Measurements from ENCODE around the gene DCUN1D2. TPM values are rescaled to one million over a fixed set of nuclear protein-coding genes. Genes with fewer than 3 reads are reported as not detected.

The DCUN1D2 gene
- total RNA-seq, 1 experiment from 2014 or later = 11.6 TPM

- Histone ChIP-seq H4K20me1 (ENCODE audit: low read length) (no peaks in the 10 kb centered on the region), H3K36me3 (ENCODE audit: low read depth, low read length) (no peaks in the 10 kb centered on the region), H3K9me3 (ENCODE audit: low read length) (no peaks in the 10 kb centered on the region), H3K27me3 (ENCODE audit: low read length) (no peaks in the 10 kb centered on the region), H3K4me1 (ENCODE audit: insufficient read depth, low read length) (peaks cover 20% of the 10 kb centered on the region), H3K9me2 (replicated peaks; ENCODE audit: low read length) (no peaks in the 10 kb centered on the region), H3F3A (ENCODE audit: low read length, unreplicated experiment) (no peaks in the 10 kb centered on the region), H3K4me2 (ENCODE audit: low read length) (no peak overlapping the region), H3K4me3 (ENCODE audit: low read length) (no peak overlapping the region), H3K79me2 (ENCODE audit: low read length) (no peaks in the 10 kb centered on the region), H3K27ac (ENCODE audit: low read length) (no peak overlapping the region), H2AFZ (ENCODE audit: low read length) (no peak overlapping the region), H3K9ac (ENCODE audit: low read length) (no peak overlapping the region)
- no peak for DNase-seq
- no peak for TF ChIP-seq EZH2phosphoT487 (IDR thresholded peaks at IDR 0.05; ENCODE audit: borderline replicate concordance, low read length)
- no peak for TF ChIP-seq EZH2 (IDR thresholded peaks at IDR 0.05; ENCODE audit: low read length, unreplicated experiment)
- TF ChIP-seq CTCF (conservative IDR thresholded peaks at IDR 0.05; ENCODE audit: low read depth, low read length) = no peak
- ATAC-seq = no peak
- intact Hi-C loops (cut with micrococcal nuclease) = no loop called here
- no TSS peak for BruUV-seq (replicated peaks)
- ChIA-PET CTCF (no interaction called here), POLR2A (ENCODE audit: unreplicated experiment) (no interaction called here)
These were observed 78.1 kb downstream of the DCUN1D2 start for GRCh38 chr13:113412440-113412839.

GRCh38 chr13:113411216-113412023 is 79.1 kb downstream of the DCUN1D2 start:
- no peaks in the 10 kb centered on the region for H3K9me3 ChIP-seq (ENCODE audit: low read length)
- TF ChIP-seq EZH2 (IDR thresholded peaks at IDR 0.05; ENCODE audit: low read length, unreplicated experiment) = no peak
- TF ChIP-seq EZH2phosphoT487 (IDR thresholded peaks at IDR 0.05; ENCODE audit: borderline replicate concordance, low read length) = no peak
- no peak for TF ChIP-seq CTCF (conservative IDR thresholded peaks at IDR 0.05; ENCODE audit: low read depth, low read length)
- no peaks in the 10 kb centered on the region for H3F3A ChIP-seq (ENCODE audit: low read length, unreplicated experiment)
- H3K9ac ChIP-seq (ENCODE audit: low read length) = peak overlapping the region; percentile 91
- no peaks in the 10 kb centered on the region for H3K9me2 ChIP-seq (replicated peaks; ENCODE audit: low read length)
- CTCF ChIA-PET = interaction anchor here (0.6 kb wide), 1 partner anchor 18 kb away, joined by 3 read pairs; no protein-coding TSS in a partner anchor
- peak; percentile 86 for DNase-seq
- POLR2A ChIA-PET (ENCODE audit: unreplicated experiment) = interaction anchor here (0.6 kb wide), 1 partner anchor 700 kb away, joined by 10 read pairs; no protein-coding TSS in a partner anchor
- peaks cover 20% of the 10 kb centered on the region for H3K4me1 ChIP-seq (ENCODE audit: insufficient read depth, low read length)
- ATAC-seq = peak; percentile 73
- no peaks in the 10 kb centered on the region for H3K36me3 ChIP-seq (ENCODE audit: low read depth, low read length)
- no peaks in the 10 kb centered on the region for H3K79me2 ChIP-seq (ENCODE audit: low read length)
- H2AFZ ChIP-seq (ENCODE audit: low read length) = peak overlapping the region; percentile 67
- H3K4me3 ChIP-seq (ENCODE audit: low read length) = peak overlapping the region; percentile 73
- H4K20me1 ChIP-seq (ENCODE audit: low read length) = no peaks in the 10 kb centered on the region
- H3K4me2 ChIP-seq (ENCODE audit: low read length) = peak overlapping the region; percentile 93
- peak overlapping the region; percentile 100 for H3K27ac ChIP-seq (ENCODE audit: low read length)
- H3K27me3 ChIP-seq (ENCODE audit: low read length) = no peaks in the 10 kb centered on the region
- intact Hi-C loops (cut with micrococcal nuclease) = no loop called here
- no TSS peak for BruUV-seq (replicated peaks)

Data from PC-3 (cell line).